ENCODE data around the gene LZTS3.

Gene LZTS3

DNA sequence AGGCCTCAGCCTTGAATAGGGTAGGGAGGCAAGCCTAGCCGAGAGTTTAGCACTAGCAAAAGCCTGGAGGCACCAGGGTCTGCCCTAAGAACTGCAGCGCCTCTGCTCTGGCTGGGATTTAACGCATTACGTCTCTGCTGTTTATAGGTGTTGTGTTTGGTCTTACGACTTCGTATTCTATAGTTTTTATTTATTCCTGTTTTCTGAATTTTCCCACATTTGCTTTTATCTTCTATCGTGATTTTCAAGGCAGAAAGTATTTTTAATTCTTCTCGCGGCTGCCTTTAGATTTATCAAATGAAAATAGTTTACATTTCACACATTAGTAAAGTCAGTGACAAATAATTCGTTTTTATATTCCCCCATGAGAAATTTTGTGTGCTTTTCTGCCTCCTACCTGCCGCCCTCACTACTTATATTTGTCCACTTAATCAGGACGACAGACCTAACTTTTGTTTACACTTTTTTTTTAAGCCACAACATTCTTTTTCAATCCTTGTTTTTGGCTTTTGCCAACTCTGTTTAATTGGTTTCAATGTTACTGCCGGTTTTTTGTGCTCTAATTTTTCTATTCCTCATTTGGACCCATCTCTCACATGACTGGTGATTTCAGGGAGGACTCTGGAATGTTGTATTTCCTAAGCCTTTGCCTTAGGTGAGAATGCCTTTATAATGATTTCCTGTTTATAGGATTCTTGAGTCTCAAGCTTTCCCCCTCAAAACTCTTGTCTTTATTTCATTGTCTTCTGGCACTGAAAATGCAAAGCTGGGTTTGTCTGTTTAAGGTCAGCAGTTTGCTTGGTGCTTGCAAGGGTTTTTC is 1.3 kb upstream of the LZTS3 start (continued):
- TF ChIP-seq, protein P1, sequence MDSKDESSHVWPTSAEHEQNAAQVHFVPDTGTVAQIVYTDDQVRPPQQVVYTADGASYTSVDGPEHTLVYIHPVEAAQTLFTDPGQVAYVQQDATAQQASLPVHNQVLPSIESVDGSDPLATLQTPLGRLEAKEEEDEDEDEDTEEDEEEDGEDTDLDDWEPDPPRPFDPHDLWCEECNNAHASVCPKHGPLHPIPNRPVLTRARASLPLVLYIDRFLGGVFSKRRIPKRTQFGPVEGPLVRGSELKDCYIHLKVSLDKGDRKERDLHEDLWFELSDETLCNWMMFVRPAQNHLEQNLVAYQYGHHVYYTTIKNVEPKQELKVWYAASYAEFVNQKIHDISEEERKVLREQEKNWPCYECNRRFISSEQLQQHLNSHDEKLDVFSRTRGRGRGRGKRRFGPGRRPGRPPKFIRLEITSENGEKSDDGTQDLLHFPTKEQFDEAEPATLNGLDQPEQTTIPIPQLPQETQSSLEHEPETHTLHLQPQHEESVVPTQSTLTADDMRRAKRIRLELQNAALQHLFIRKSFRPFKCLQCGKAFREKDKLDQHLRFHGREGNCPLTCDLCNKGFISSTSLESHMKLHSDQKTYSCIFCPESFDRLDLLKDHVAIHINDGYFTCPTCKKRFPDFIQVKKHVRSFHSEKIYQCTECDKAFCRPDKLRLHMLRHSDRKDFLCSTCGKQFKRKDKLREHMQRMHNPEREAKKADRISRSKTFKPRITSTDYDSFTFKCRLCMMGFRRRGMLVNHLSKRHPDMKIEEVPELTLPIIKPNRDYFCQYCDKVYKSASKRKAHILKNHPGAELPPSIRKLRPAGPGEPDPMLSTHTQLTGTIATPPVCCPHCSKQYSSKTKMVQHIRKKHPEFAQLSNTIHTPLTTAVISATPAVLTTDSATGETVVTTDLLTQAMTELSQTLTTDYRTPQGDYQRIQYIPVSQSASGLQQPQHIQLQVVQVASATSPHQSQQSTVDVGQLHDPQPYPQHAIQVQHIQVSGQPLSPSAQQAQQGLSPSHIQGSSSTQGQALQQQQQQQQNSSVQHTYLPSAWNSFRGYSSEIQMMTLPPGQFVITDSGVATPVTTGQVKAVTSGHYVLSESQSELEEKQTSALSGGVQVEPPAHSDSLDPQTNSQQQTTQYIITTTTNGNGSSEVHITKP (tag by site-specific recombination; IDR thresholded peaks at IDR 0.05): peak; percentile 11; the same call in 1 of the 2 replicates
- TF ChIP-seq SP7 (tag by site-specific recombination; IDR thresholded peaks at IDR 0.05) (no peak), ZNF561 (tag by site-specific recombination; IDR thresholded peaks at IDR 0.05; ENCODE audit: borderline replicate concordance) (no peak), FEZF1 (tag by site-specific recombination; IDR thresholded peaks at IDR 0.05) (no peak), ZNF658 (tag by site-specific recombination; IDR thresholded peaks at IDR 0.05) (no peak), ZNF248 (tag by site-specific recombination; IDR thresholded peaks at IDR 0.05) (no peak), SALL2 (tag by site-specific recombination; IDR thresholded peaks at IDR 0.05; ENCODE audit: borderline replicate concordance) (no peak), ZFP69B (tag by site-specific recombination; IDR thresholded peaks at IDR 0.05) (no peak), ZNF335 (tag by site-specific recombination; conservative IDR thresholded peaks at IDR 0.05) (peak; percentile 11), ZNF701 (tag by site-specific recombination; IDR thresholded peaks at IDR 0.05) (no peak), TRIM28 (IDR thresholded peaks at IDR 0.05; ENCODE audit: borderline replicate concordance, low read length) (peak; percentile 48; the same call in 1 of the 2 replicates)
- TF ChIP-seq, protein P2, sequence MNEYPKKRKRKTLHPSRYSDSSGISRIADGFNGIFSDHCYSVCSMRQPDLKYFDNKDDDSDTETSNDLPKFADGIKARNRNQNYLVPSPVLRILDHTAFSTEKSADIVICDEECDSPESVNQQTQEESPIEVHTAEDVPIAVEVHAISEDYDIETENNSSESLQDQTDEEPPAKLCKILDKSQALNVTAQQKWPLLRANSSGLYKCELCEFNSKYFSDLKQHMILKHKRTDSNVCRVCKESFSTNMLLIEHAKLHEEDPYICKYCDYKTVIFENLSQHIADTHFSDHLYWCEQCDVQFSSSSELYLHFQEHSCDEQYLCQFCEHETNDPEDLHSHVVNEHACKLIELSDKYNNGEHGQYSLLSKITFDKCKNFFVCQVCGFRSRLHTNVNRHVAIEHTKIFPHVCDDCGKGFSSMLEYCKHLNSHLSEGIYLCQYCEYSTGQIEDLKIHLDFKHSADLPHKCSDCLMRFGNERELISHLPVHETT (tag by site-specific recombination; IDR thresholded peaks at IDR 0.05): no peak
- TF ChIP-seq, protein P3, sequence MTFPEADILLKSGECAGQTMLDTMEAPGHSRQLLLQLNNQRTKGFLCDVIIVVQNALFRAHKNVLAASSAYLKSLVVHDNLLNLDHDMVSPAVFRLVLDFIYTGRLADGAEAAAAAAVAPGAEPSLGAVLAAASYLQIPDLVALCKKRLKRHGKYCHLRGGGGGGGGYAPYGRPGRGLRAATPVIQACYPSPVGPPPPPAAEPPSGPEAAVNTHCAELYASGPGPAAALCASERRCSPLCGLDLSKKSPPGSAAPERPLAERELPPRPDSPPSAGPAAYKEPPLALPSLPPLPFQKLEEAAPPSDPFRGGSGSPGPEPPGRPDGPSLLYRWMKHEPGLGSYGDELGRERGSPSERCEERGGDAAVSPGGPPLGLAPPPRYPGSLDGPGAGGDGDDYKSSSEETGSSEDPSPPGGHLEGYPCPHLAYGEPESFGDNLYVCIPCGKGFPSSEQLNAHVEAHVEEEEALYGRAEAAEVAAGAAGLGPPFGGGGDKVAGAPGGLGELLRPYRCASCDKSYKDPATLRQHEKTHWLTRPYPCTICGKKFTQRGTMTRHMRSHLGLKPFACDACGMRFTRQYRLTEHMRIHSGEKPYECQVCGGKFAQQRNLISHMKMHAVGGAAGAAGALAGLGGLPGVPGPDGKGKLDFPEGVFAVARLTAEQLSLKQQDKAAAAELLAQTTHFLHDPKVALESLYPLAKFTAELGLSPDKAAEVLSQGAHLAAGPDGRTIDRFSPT (tag by site-specific recombination; IDR thresholded peaks at IDR 0.05): no peak

DNA sequence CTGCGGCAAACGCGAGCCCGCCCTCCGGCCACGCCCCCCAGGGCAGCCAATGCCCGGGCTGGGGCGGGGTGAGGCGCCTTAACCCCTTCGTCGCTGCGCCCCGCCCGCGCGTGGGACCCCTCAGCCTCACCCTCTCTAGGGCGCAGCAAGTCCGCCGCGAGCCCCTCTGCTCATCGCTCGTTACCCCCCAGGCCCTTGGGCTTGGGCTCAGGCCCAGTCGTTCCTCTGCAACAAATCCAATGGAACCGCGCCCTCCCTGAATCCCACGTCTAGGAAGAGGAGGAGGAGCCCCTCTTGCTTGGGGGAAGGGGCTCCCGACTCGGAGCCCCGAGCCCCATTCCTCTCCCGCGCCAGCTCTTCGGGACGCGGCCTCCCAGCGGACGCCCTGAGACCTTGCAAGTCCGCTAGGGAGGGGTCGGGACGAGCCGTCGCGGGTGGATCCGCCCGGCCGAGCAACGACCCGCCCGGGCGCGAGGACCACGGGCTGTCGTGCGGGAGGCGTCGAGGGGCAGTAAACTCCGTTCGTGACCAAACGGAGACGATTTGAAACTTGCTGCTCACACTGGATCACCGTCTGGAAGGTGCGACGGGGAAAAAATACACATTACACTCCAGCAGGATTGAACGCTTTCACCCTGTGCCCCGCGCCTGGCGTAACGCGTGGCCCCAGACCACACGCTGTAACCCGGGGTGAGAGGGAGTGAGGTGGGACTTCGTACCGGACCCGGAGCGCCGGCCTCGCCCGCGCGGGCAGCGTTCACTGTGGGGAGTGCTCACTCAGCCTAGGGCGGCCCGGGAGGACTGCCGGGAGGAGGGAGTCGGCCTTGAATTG is 477 bp upstream of the LZTS3 start:
- Histone ChIP-seq H3K4me1 (ENCODE audit: control insufficient read depth, insufficient read depth, low read length) (peaks cover 14% of the 10 kb centered on the region), H3K9me3 (ENCODE audit: control insufficient read depth, insufficient read depth, low read depth, low read length) (no peaks in the 10 kb centered on the region), H3K36me3 (ENCODE audit: control insufficient read depth in 2 of 2, insufficient read depth in 1 of 2, low read length in 2 of 2) (peaks cover 0 to 8% of the 10 kb centered on the region in 2 experiments; a peak in 1 of 3 replicates), H3K27ac (ENCODE audit: extremely low read depth, low read depth, low read length) (peak overlapping the region; percentile 87), H3K4me3 (ENCODE audit: low read depth, low read length) (peak overlapping the region; percentile 61)
- CTCF ChIA-PET: interaction anchor here (0.6 kb wide), 1 partner anchor 895 kb away, joined by 4 read pairs; no protein-coding TSS in a partner anchor
- POLR2A ChIA-PET: interaction anchor here (2.1 to 2.4 kb wide), 2 partner anchors 14 to 30 kb away, joined by 10 to 11 read pairs; partner anchors contain the start of genes FASTKD5 and UBOX5
- TF ChIP-seq ZSCAN30 (tag by site-specific recombination; IDR thresholded peaks at IDR 0.05): peak; percentile 95
- TF ChIP-seq PRDM1 (tag by site-specific recombination; IDR thresholded peaks at IDR 0.05): no peak
- peak; percentile 43; the same call in 1 of the 2 replicates for TF ChIP-seq ZNF501 (tag by site-specific recombination; IDR thresholded peaks at IDR 0.05)
- peak; percentile 96 for TF ChIP-seq ZBTB20 (tag by site-specific recombination; IDR thresholded peaks at IDR 0.05)
- peak; percentile 72; the same call in 1 of the 2 replicates for TF ChIP-seq KLF7 (tag by site-specific recombination; IDR thresholded peaks at IDR 0.05; ENCODE audit: borderline replicate concordance)
- TF ChIP-seq, protein P4, sequence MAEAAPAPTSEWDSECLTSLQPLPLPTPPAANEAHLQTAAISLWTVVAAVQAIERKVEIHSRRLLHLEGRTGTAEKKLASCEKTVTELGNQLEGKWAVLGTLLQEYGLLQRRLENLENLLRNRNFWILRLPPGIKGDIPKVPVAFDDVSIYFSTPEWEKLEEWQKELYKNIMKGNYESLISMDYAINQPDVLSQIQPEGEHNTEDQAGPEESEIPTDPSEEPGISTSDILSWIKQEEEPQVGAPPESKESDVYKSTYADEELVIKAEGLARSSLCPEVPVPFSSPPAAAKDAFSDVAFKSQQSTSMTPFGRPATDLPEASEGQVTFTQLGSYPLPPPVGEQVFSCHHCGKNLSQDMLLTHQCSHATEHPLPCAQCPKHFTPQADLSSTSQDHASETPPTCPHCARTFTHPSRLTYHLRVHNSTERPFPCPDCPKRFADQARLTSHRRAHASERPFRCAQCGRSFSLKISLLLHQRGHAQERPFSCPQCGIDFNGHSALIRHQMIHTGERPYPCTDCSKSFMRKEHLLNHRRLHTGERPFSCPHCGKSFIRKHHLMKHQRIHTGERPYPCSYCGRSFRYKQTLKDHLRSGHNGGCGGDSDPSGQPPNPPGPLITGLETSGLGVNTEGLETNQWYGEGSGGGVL (tag by site-specific recombination; IDR thresholded peaks at IDR 0.05): peak; percentile 18; the same call in 1 of the 2 replicates
- TF ChIP-seq ZNF660 (tag by site-specific recombination; IDR thresholded peaks at IDR 0.05): 0 out of 2 replicates have a peak, but pooled peaks have one; percentile 59
- TF ChIP-seq, protein P5, sequence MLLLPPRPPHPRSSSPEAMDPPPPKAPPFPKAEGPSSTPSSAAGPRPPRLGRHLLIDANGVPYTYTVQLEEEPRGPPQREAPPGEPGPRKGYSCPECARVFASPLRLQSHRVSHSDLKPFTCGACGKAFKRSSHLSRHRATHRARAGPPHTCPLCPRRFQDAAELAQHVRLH (tag by site-specific recombination; IDR thresholded peaks at IDR 0.05): no peak
- no peak for TF ChIP-seq ZNF530 (tag by site-specific recombination; IDR thresholded peaks at IDR 0.05; ENCODE audit: low read depth)
- TF ChIP-seq, protein P6, sequence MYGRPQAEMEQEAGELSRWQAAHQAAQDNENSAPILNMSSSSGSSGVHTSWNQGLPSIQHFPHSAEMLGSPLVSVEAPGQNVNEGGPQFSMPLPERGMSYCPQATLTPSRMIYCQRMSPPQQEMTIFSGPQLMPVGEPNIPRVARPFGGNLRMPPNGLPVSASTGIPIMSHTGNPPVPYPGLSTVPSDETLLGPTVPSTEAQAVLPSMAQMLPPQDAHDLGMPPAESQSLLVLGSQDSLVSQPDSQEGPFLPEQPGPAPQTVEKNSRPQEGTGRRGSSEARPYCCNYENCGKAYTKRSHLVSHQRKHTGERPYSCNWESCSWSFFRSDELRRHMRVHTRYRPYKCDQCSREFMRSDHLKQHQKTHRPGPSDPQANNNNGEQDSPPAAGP (tag by site-specific recombination; IDR thresholded peaks at IDR 0.05): peak; percentile 65
